Measurements from ENCODE around the gene TMEM123. TPM values are rescaled to one million over a fixed set of nuclear protein-coding genes. Genes with fewer than 3 reads are reported as not detected.

Gene TMEM123
- total and polyA plus RNA-seq, 2 donors (not counting 3 experiments of a cell fraction or from before 2014, with no cell fraction given) = 201 to 257 TPM

- Histone ChIP-seq H3K9me3 (replicated peaks; ENCODE audit: control insufficient read depth, insufficient read depth, low read length) (no peaks in the 10 kb centered on the region), H3K9ac (replicated peaks; ENCODE audit: extremely low read depth, insufficient read depth, low read length) (no peak overlapping the region), H3K4me3 (replicated peaks in 1 of 3; ENCODE audit: insufficient read depth in 1 of 3, low read depth in 1 of 3, low read length in 3 of 3) (no peak overlapping the region), H3K36me3 (ENCODE audit: control insufficient read depth in 2 of 2, extremely low read depth in 1 of 2, insufficient read depth in 2 of 2, low read length in 2 of 2) (no peaks in the 10 kb centered on the region), H3K4me1 (ENCODE audit: control insufficient read depth, extremely low read depth, insufficient read depth, low read length) (peaks cover 13% of the 10 kb centered on the region), H3K4me2 (ENCODE audit: insufficient read depth, low read length) (no peak overlapping the region), H3K79me2 (ENCODE audit: control insufficient read depth, insufficient read depth, low read length) (no peaks in the 10 kb centered on the region), H2AFZ (ENCODE audit: low read depth, low read length) (no peak overlapping the region), H3K9me1 (replicated peaks; ENCODE audit: control insufficient read depth, extremely low read depth, insufficient read depth, low read length) (no peaks in the 10 kb centered on the region), H4K20me1 (replicated peaks; ENCODE audit: control insufficient read depth, extremely low read depth, insufficient read depth, low read length) (no peaks in the 10 kb centered on the region), H3K27ac (ENCODE audit: insufficient read depth, low read depth, low read length) (no peak overlapping the region), H3K27me3 (ENCODE audit: control insufficient read depth in 2 of 2, insufficient read depth in 2 of 2, low read length in 2 of 2) (no peaks in the 10 kb centered on the region)
- intact Hi-C loops (cut with micrococcal nuclease) (no loop called here), dilution Hi-C loops (cut with MboI; ENCODE audit: extremely low pct_ligation_motif_present, low sequenced_read_pairs) (no loop called here)
- ChIA-PET POLR2A (no interaction called here), CTCF (interaction anchor here (1.2 to 1.9 kb wide), 8 partner anchors 10 to 169 kb away, joined by 5 to 55 read pairs (median 16); no protein-coding TSS in a partner anchor)
- no peak for FAIRE-seq
- BruUV-seq (replicated peaks) = no TSS peak
- no peak for DNase-seq (ENCODE audit: low read depth, low spot score)
- TF ChIP-seq MAX (IDR thresholded peaks at IDR 0.05; ENCODE audit: insufficient read depth, insufficient read length) (no peak), FOS (IDR thresholded peaks at IDR 0.05; ENCODE audit: borderline replicate concordance, insufficient read depth, low read length) (no peak), POLR2A (IDR thresholded peaks at IDR 0.05; ENCODE audit: low read depth, low read length) (no peak), CTCF (IDR thresholded peaks at IDR 0.05; ENCODE audit: extremely low read depth in 1 of 2, insufficient read depth in 1 of 2, low read depth in 1 of 2, low read length in 2 of 2) (no peak), MYC (IDR thresholded peaks at IDR 0.05; ENCODE audit: low read depth, low read length) (no peak), GATA2 (IDR thresholded peaks at IDR 0.05; ENCODE audit: insufficient read depth, insufficient read length, low read depth, low read length) (no peak), POLR2AphosphoS5 (IDR thresholded peaks at IDR 0.05; ENCODE audit: insufficient read depth, low read depth, low read length) (no peak), EZH2 (IDR thresholded peaks at IDR 0.05; ENCODE audit: borderline replicate concordance, low read depth, low read length, severe bottlenecking) (no peak), JUN (IDR thresholded peaks at IDR 0.05; ENCODE audit: borderline replicate concordance, insufficient read depth, insufficient read length, low read depth) (no peak)
Measured at GRCh38 chr11:102497061-102497460, 44.5 kb upstream of the TMEM123 start.
